GM23338 (cell line): Measurements from ENCODE around the gene TRIM63. TPM values are rescaled to one million over a fixed set of nuclear protein-coding genes. Genes with fewer than 3 reads are reported as not detected.

Experiments used
- ATAC-seq: fragments of 200-7000 bp; cut with Tn5 transposase; 3 replicates; pipeline ENCODE4 v1.9.1; 2020
- DNase-seq: peaks from one replicate; pipeline ENCODE4 v3.0.0-alpha.2; 2015; ENCODE audit warnings: low spot score
- H2AFZ ChIP-seq: fragments of 200-600 bp; sonication (generic); 2 replicates; pipeline ENCODE4 v1.8.0; 2016; ENCODE audit warnings: antibody characterized with exemption, mild to moderate bottlenecking, moderate library complexity
- H3F3A ChIP-seq: fragments of 200-600 bp; sonication (generic); replicated peaks from 2 replicates; pipeline ENCODE4 v1.8.0; 2017; ENCODE audit warnings: antibody characterized with exemption, mixed run types, low read depth
- H3K27ac ChIP-seq: fragments of 200-600 bp; sonication (generic); 2 replicates; pipeline ENCODE4 v1.6.1; 2016; ENCODE audit warnings: low read depth
- H3K27me3 ChIP-seq: fragments of 200-600 bp; sonication (generic); 2 replicates; pipeline ENCODE4 v1.8.0; 2016; ENCODE audit warnings: mild to moderate bottlenecking, mixed run types, moderate library complexity; ENCODE audit not compliant: insufficient read depth
- H3K36me3 ChIP-seq: fragments of 200-600 bp; sonication (generic); 2 replicates; pipeline ENCODE4 v1.8.0; 2016; ENCODE audit warnings: mild to moderate bottlenecking; ENCODE audit not compliant: insufficient read depth
- H3K4me1 ChIP-seq: fragments of 200-600 bp; sonication (generic); 2 replicates; pipeline ENCODE4 v1.8.0; 2016; ENCODE audit warnings: mild to moderate bottlenecking, moderate library complexity; ENCODE audit not compliant: insufficient read depth
- H3K4me2 ChIP-seq: fragments of 200-600 bp; sonication (generic); 2 replicates; pipeline ENCODE4 v1.7.1; 2017; ENCODE audit warnings: mixed run types
- H3K4me3 ChIP-seq: fragments of 200-600 bp; sonication (generic); 2 replicates; pipeline ENCODE4 v1.6.1; 2016; ENCODE audit warnings: mixed run types
- H3K79me2 ChIP-seq: fragments of 200-600 bp; sonication (generic); replicated peaks from 2 replicates; pipeline ENCODE4 v1.8.0; 2017; ENCODE audit warnings: mild to moderate bottlenecking; ENCODE audit not compliant: insufficient read depth
- H3K9me2 ChIP-seq: fragments of 200-600 bp; sonication (generic); 2 replicates; pipeline ENCODE4 v1.8.0; 2017; ENCODE audit not compliant: insufficient read depth
- H4K20me1 ChIP-seq: fragments of 200-600 bp; sonication (generic); replicated peaks from 2 replicates; pipeline ENCODE4 v1.8.0; 2017; ENCODE audit warnings: mild to moderate bottlenecking; ENCODE audit not compliant: insufficient read depth
- H3K27ac Mint-ChIP-seq: 2 replicates; pipeline ENCODE4 v1.8.0; 2020; ENCODE audit warnings: inconsistent platforms, mild to moderate bottlenecking, moderate library complexity, mixed read lengths
- H3K27me3 Mint-ChIP-seq: 3 replicates; pipeline ENCODE4 v1.8.0; 2022; ENCODE audit warnings: low read depth, mild to moderate bottlenecking, moderate library complexity, mixed read lengths, inconsistent platforms; ENCODE audit not compliant: insufficient read depth, poor library complexity
- H3K36me3 Mint-ChIP-seq: 3 replicates; pipeline ENCODE4 v1.8.0; 2021; ENCODE audit warnings: low read depth, mild to moderate bottlenecking, inconsistent platforms, moderate library complexity, mixed read lengths
- H3K4me1 Mint-ChIP-seq: 3 replicates; pipeline ENCODE4 v1.8.0; 2020; ENCODE audit warnings: mild to moderate bottlenecking, inconsistent platforms, mixed read lengths
- H3K4me3 Mint-ChIP-seq: 3 replicates; pipeline ENCODE4 v1.8.0; 2021; ENCODE audit warnings: moderate library complexity, mild to moderate bottlenecking, inconsistent platforms, mixed read lengths
- H3K9me3 Mint-ChIP-seq: 3 replicates; pipeline ENCODE4 v1.8.0; 2020; ENCODE audit warnings: moderate library complexity, mild to moderate bottlenecking, inconsistent platforms, mixed read lengths
- CREB1 ChIP-seq: fragments of 250-450 bp; sonication (Bioruptor Pico); IDR thresholded peaks from 2 replicates; pipeline ENCODE4 v1.5.0; 2020; ENCODE audit warnings: low read depth, mild to moderate bottlenecking, moderate library complexity
- EZH2 ChIP-seq: fragments of 200-600 bp; sonication (generic); IDR thresholded peaks from one replicate; pipeline ENCODE4 v1.8.0; 2017; ENCODE audit warnings: antibody characterized with exemption, mild to moderate bottlenecking, low read depth; ENCODE audit not compliant: unreplicated experiment
- EZH2phosphoT487 ChIP-seq: fragments of 200-600 bp; sonication (generic); IDR thresholded peaks from one replicate; pipeline ENCODE4 v1.8.1; 2018; ENCODE audit warnings: antibody characterized with exemption; ENCODE audit not compliant: unreplicated experiment
- JUNB ChIP-seq: IDR thresholded peaks from one replicate; pipeline ENCODE4 v1.6.1; 2016; ENCODE audit warnings: antibody characterized with exemption; ENCODE audit not compliant: unreplicated experiment
- NANOG ChIP-seq: IDR thresholded peaks from 2 replicates; pipeline ENCODE4 v1.6.1; 2016; ENCODE audit warnings: antibody characterized with exemption, borderline replicate concordance
- POLR2AphosphoS5 ChIP-seq: IDR thresholded peaks from 2 replicates; pipeline ENCODE4 v1.6.1; 2016; ENCODE audit warnings: antibody characterized with exemption, low read depth
- STAT1 ChIP-seq: IDR thresholded peaks from one replicate; pipeline ENCODE4 v1.6.1; 2016; ENCODE audit warnings: antibody characterized with exemption; ENCODE audit not compliant: unreplicated experiment
- ZNF114 ChIP-seq: fragments of 250-450 bp; sonication (Bioruptor Pico); IDR thresholded peaks from 2 replicates; pipeline ENCODE4 v1.5.0; 2020; ENCODE audit warnings: mild to moderate bottlenecking, moderate library complexity
- ZNF331 ChIP-seq: fragments of 250-450 bp; sonication (Bioruptor Pico); IDR thresholded peaks from 2 replicates; pipeline ENCODE4 v1.5.0; 2020; ENCODE audit warnings: low read depth, mild to moderate bottlenecking, moderate library complexity
- polyA plus RNA-seq: library from polyadenylated mRNA; unstranded; fragments of >200 nt; fragmentation: Nextera tagmentation; extraction: Ambion mirVana; gene quantifications from 2 replicates; pipeline ENCODE4 v1.2.1, GENCODE V29; 2016
- total RNA-seq: library from RNA; depleted of rRNA; stranded (reverse); fragments of >200 nt; shearing (Covaris generic); gene quantifications from 2 replicates; pipeline ENCODE4 v1.2.3, GENCODE V29; 2014
- TF ChIP-seq, protein P1 (sequence below), 2 experiments: fragments of 200-600 bp in 1 of 2; sonication (generic) in 1 of 2; conservative IDR thresholded peaks; 2 replicates each; pipeline versions ENCODE4 v1.5.1 to v1.6.1; 2016 to 2017; ENCODE audit warnings: antibody characterized with exemption in 2 of 2, low read depth in 2 of 2, mild to moderate bottlenecking in 2 of 2, moderate library complexity in 1 of 2
- TF ChIP-seq, protein P2 (sequence below): IDR thresholded peaks from one replicate; pipeline ENCODE4 v1.6.1; 2018; ENCODE audit warnings: antibody characterized with exemption; ENCODE audit not compliant: unreplicated experiment
- TF ChIP-seq, protein P3 (sequence below): fragments of 250-450 bp; sonication (Bioruptor Pico); IDR thresholded peaks from 2 replicates; pipeline ENCODE4 v1.5.0; 2020; ENCODE audit warnings: mild to moderate bottlenecking, moderate library complexity
- TF ChIP-seq, protein P4 (sequence below): IDR thresholded peaks from 2 replicates; pipeline ENCODE4 v1.6.1; 2016; ENCODE audit warnings: antibody characterized with exemption

TRIM63 gene
- total and polyA plus RNA-seq, 2 experiments from 2014 or later: 0.17 TPM; not detected in 1

DNA sequence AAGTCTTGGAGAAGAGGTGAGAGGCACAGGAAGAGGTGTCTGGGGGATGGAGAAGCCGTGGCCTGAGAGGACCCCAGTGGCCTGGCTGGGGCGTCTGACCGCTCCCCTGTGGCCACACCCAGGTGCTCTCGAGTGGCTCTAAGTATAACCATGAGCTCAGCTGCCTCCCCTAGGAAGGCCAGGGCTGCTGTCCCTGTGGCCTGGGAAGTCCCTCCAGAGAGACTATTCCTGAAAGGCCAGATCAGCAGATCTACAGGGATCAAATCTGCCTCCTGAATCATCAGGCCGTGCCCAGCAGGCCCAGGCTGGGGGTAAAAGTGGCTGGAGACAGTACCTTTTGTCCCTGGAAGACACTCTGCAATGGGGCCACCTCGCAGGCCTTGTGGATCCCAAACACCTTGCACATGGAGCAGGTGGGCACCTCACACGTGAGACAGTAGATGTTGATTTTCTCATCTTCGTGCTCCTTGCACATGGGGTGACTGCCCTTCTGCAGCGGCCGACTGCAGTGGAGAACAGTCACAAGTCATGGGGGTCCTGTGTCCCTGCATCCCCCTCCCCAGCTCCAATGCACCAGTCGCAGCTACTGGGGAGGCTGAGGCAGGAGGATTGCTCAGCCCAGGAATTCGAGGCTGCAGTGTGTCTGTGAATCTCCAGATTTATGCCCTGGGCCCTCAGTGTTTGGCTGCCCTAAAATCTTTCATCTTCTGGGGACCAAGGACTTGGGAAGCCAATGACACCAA is 6.4 kb downstream of the TRIM63 start:
- Mint-ChIP-seq H3K9me3 (no peaks in the 10 kb centered on the region), H3K27me3 (peaks cover 15% of the 10 kb centered on the region), H3K4me1 (peaks cover 3% of the 10 kb centered on the region; the same call in 1 of the 3 replicates), H3K36me3 (no peaks in the 10 kb centered on the region), H3K27ac (no peak overlapping the region; the same call in 1 of the 2 replicates), H3K4me3 (no peak overlapping the region)
- Histone ChIP-seq H3K4me3 (no peak overlapping the region), H3K9me2 (no peaks in the 10 kb centered on the region), H3K4me1 (no peaks in the 10 kb centered on the region), H2AFZ (no peak overlapping the region), H3K36me3 (no peaks in the 10 kb centered on the region), H3K4me2 (no peak overlapping the region), H3K79me2 (no peaks in the 10 kb centered on the region), H4K20me1 (no peaks in the 10 kb centered on the region), H3K27me3 (no peaks in the 10 kb centered on the region), H3F3A (no peaks in the 10 kb centered on the region), H3K27ac (no peak overlapping the region)
- TF ChIP-seq, protein P1, sequence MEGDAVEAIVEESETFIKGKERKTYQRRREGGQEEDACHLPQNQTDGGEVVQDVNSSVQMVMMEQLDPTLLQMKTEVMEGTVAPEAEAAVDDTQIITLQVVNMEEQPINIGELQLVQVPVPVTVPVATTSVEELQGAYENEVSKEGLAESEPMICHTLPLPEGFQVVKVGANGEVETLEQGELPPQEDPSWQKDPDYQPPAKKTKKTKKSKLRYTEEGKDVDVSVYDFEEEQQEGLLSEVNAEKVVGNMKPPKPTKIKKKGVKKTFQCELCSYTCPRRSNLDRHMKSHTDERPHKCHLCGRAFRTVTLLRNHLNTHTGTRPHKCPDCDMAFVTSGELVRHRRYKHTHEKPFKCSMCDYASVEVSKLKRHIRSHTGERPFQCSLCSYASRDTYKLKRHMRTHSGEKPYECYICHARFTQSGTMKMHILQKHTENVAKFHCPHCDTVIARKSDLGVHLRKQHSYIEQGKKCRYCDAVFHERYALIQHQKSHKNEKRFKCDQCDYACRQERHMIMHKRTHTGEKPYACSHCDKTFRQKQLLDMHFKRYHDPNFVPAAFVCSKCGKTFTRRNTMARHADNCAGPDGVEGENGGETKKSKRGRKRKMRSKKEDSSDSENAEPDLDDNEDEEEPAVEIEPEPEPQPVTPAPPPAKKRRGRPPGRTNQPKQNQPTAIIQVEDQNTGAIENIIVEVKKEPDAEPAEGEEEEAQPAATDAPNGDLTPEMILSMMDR (conservative IDR thresholded peaks at IDR 0.05; ENCODE audit: low read depth in 2 of 2): no peak
- TF ChIP-seq EZH2phosphoT487: no peak
- TF ChIP-seq, protein P2, sequence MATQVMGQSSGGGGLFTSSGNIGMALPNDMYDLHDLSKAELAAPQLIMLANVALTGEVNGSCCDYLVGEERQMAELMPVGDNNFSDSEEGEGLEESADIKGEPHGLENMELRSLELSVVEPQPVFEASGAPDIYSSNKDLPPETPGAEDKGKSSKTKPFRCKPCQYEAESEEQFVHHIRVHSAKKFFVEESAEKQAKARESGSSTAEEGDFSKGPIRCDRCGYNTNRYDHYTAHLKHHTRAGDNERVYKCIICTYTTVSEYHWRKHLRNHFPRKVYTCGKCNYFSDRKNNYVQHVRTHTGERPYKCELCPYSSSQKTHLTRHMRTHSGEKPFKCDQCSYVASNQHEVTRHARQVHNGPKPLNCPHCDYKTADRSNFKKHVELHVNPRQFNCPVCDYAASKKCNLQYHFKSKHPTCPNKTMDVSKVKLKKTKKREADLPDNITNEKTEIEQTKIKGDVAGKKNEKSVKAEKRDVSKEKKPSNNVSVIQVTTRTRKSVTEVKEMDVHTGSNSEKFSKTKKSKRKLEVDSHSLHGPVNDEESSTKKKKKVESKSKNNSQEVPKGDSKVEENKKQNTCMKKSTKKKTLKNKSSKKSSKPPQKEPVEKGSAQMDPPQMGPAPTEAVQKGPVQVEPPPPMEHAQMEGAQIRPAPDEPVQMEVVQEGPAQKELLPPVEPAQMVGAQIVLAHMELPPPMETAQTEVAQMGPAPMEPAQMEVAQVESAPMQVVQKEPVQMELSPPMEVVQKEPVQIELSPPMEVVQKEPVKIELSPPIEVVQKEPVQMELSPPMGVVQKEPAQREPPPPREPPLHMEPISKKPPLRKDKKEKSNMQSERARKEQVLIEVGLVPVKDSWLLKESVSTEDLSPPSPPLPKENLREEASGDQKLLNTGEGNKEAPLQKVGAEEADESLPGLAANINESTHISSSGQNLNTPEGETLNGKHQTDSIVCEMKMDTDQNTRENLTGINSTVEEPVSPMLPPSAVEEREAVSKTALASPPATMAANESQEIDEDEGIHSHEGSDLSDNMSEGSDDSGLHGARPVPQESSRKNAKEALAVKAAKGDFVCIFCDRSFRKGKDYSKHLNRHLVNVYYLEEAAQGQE: no peak
- TF ChIP-seq STAT1: no peak
- TF ChIP-seq, protein P3, sequence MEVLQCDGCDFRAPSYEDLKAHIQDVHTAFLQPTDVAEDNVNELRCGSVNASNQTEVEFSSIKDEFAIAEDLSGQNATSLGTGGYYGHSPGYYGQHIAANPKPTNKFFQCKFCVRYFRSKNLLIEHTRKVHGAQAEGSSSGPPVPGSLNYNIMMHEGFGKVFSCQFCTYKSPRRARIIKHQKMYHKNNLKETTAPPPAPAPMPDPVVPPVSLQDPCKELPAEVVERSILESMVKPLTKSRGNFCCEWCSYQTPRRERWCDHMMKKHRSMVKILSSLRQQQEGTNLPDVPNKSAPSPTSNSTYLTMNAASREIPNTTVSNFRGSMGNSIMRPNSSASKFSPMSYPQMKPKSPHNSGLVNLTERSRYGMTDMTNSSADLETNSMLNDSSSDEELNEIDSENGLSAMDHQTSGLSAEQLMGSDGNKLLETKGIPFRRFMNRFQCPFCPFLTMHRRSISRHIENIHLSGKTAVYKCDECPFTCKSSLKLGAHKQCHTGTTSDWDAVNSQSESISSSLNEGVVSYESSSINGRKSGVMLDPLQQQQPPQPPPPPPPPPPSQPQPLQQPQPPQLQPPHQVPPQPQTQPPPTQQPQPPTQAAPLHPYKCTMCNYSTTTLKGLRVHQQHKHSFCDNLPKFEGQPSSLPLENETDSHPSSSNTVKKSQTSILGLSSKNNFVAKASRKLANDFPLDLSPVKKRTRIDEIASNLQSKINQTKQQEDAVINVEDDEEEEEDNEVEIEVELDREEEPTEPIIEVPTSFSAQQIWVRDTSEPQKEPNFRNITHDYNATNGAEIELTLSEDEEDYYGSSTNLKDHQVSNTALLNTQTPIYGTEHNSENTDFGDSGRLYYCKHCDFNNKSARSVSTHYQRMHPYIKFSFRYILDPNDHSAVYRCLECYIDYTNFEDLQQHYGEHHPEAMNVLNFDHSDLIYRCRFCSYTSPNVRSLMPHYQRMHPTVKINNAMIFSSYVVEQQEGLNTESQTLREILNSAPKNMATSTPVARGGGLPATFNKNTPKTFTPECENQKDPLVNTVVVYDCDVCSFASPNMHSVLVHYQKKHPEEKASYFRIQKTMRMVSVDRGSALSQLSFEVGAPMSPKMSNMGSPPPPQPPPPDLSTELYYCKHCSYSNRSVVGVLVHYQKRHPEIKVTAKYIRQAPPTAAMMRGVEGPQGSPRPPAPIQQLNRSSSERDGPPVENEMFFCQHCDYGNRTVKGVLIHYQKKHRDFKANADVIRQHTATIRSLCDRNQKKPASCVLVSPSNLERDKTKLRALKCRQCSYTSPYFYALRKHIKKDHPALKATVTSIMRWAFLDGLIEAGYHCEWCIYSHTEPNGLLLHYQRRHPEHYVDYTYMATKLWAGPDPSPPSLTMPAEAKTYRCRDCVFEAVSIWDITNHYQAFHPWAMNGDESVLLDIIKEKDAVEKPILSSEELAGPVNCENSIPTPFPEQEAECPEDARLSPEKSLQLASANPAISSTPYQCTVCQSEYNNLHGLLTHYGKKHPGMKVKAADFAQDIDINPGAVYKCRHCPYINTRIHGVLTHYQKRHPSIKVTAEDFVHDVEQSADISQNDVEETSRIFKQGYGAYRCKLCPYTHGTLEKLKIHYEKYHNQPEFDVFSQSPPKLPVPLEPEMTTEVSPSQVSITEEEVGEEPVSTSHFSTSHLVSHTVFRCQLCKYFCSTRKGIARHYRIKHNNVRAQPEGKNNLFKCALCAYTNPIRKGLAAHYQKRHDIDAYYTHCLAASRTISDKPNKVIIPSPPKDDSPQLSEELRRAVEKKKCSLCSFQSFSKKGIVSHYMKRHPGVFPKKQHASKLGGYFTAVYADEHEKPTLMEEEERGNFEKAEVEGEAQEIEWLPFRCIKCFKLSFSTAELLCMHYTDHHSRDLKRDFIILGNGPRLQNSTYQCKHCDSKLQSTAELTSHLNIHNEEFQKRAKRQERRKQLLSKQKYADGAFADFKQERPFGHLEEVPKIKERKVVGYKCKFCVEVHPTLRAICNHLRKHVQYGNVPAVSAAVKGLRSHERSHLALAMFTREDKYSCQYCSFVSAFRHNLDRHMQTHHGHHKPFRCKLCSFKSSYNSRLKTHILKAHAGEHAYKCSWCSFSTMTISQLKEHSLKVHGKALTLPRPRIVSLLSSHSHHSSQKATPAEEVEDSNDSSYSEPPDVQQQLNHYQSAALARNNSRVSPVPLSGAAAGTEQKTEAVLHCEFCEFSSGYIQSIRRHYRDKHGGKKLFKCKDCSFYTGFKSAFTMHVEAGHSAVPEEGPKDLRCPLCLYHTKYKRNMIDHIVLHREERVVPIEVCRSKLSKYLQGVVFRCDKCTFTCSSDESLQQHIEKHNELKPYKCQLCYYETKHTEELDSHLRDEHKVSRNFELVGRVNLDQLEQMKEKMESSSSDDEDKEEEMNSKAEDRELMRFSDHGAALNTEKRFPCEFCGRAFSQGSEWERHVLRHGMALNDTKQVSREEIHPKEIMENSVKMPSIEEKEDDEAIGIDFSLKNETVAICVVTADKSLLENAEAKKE (CRISPR knock-in tag): no peak
- TF ChIP-seq JUNB: no peak
- TF ChIP-seq ZNF114 (CRISPR knock-in tag): no peak
- TF ChIP-seq EZH2: no peak
- no peak for TF ChIP-seq ZNF331 (CRISPR knock-in tag)
- TF ChIP-seq, protein P4, sequence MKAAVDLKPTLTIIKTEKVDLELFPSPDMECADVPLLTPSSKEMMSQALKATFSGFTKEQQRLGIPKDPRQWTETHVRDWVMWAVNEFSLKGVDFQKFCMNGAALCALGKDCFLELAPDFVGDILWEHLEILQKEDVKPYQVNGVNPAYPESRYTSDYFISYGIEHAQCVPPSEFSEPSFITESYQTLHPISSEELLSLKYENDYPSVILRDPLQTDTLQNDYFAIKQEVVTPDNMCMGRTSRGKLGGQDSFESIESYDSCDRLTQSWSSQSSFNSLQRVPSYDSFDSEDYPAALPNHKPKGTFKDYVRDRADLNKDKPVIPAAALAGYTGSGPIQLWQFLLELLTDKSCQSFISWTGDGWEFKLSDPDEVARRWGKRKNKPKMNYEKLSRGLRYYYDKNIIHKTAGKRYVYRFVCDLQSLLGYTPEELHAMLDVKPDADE: no peak
- TF ChIP-seq NANOG: no peak
- TF ChIP-seq POLR2AphosphoS5: no peak
- TF ChIP-seq CREB1 (CRISPR knock-in tag): no peak
- DNase-seq (no peak), ATAC-seq (no peak)
